HEK293T (cell line): ENCODE results near the gene GOLPH3L.

ENCODE experiments used
- BHLHE40 ChIP-seq: fragments of 450-650 bp; IDR thresholded peaks from 2 replicates; pipeline ENCODE4 v1.6.1; 2016; ENCODE audit warnings: mild to moderate bottlenecking, moderate library complexity, borderline replicate concordance
- CTBP1 ChIP-seq: fragments of 450-650 bp; IDR thresholded peaks from 2 replicates; pipeline ENCODE4 v1.6.1; 2016; ENCODE audit warnings: borderline replicate concordance
- FOXA1 ChIP-seq: fragments of 450-650 bp; IDR thresholded peaks from 2 replicates; pipeline ENCODE4 v1.6.1; 2016; ENCODE audit warnings: mild to moderate bottlenecking
- FOXM1 ChIP-seq: fragments of 450-650 bp; IDR thresholded peaks from 2 replicates; pipeline ENCODE4 v1.6.1; 2017; ENCODE audit warnings: mild to moderate bottlenecking, borderline replicate concordance
- HDGF ChIP-seq: fragments of 450-650 bp; IDR thresholded peaks from 2 replicates; pipeline ENCODE4 v1.6.1; 2017; ENCODE audit warnings: antibody characterized with exemption, borderline replicate concordance
- L3MBTL2 ChIP-seq: fragments of 450-650 bp; conservative IDR thresholded peaks from 2 replicates; pipeline ENCODE4 v1.6.1; 2016; ENCODE audit warnings: mild to moderate bottlenecking
- NFRKB ChIP-seq: fragments of 450-650 bp; IDR thresholded peaks from 2 replicates; pipeline ENCODE4 v1.6.1; 2016; ENCODE audit warnings: mild to moderate bottlenecking, moderate library complexity
- SP1 ChIP-seq: fragments of 450-650 bp; IDR thresholded peaks from 2 replicates; pipeline ENCODE4 v1.6.1; 2017
- SUZ12 ChIP-seq: fragments of 450-650 bp; IDR thresholded peaks from 2 replicates; pipeline ENCODE4 v1.6.1; 2016; ENCODE audit warnings: mild to moderate bottlenecking
- ZNF384 ChIP-seq: fragments of 450-650 bp; IDR thresholded peaks from 2 replicates; pipeline ENCODE4 v1.6.1; 2016
- TF ChIP-seq, protein P1 (sequence below): fragments of 450-650 bp; IDR thresholded peaks from 2 replicates; pipeline ENCODE4 v1.6.1; 2016

- no peak for TF ChIP-seq ZNF384
- no peak for TF ChIP-seq SUZ12
- TF ChIP-seq, protein P1, sequence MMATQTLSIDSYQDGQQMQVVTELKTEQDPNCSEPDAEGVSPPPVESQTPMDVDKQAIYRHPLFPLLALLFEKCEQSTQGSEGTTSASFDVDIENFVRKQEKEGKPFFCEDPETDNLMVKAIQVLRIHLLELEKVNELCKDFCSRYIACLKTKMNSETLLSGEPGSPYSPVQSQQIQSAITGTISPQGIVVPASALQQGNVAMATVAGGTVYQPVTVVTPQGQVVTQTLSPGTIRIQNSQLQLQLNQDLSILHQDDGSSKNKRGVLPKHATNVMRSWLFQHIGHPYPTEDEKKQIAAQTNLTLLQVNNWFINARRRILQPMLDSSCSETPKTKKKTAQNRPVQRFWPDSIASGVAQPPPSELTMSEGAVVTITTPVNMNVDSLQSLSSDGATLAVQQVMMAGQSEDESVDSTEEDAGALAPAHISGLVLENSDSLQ = no peak
- TF ChIP-seq FOXM1 = no peak
- no peak for TF ChIP-seq FOXA1
- no peak for TF ChIP-seq L3MBTL2
- no peak for TF ChIP-seq SP1
- TF ChIP-seq NFRKB = no peak
- no peak for TF ChIP-seq HDGF
- no peak for TF ChIP-seq BHLHE40
- TF ChIP-seq CTBP1 = no peak
These were observed 23.7 kb upstream of the GOLPH3L start, which contains the start of gene HORMAD1 for GRCh38 chr1:150720703-150721102.
